Peyer's patch (tissue), 4 donors: ENCODE data around the gene CREBBP.
A peak's percentile ranks its signal among the peaks of the same experiment; 100 is the strongest.

Experiments
- POLR2A ChIP-seq, 2 donors: fragments of 450-650 bp; IDR thresholded peaks; one replicate each; pipeline ENCODE4 v1.5.1; 2017; ENCODE audit warnings: antibody characterized with exemption in 2 of 2, mild to moderate bottlenecking in 2 of 2, moderate library complexity in 2 of 2
- TF ChIP-seq, protein P1 (sequence below), 6 experiments: fragments of 450-650 bp in 4 of 6; fragments of 200-600 bp in 2 of 6; sonication (generic) in 1 of 6; IDR thresholded peaks; one replicate each; pipeline ENCODE4 v1.5.1; 2017 to 2019; ENCODE audit warnings: antibody characterized with exemption in 6 of 6, mild to moderate bottlenecking in 3 of 6, moderate library complexity in 1 of 6

DNA sequence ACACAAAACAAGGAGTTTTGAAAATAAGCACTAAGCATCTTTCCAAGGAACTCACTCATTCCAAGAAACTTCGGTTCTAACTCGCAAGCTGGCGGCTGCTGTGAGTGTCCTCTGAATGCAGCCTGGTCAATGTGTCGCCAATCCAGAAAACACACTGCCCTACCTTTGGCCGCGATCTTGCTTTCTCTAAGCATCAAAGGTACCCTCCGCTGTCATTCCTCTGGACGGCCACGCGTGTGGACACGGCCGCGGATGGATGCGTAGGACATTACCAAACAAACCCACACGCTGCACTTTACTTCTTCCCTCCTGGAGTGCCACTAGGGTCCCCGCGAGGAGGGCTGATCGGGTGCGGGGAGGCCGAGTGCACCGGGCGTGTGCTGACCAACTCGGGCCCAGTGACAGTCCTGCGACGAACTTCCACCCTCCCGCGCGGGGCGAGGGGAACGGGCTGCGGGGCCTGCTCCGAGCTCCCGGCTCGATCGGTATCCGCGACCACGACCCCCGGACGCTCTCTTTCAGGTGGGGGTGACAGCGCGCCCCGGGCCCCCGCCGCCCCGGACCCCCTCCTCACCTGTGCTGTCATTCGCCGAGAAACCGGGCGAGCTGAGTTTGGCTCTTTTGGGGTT is 1.1 kb downstream of the CREBBP start:
- TF ChIP-seq, protein P1, sequence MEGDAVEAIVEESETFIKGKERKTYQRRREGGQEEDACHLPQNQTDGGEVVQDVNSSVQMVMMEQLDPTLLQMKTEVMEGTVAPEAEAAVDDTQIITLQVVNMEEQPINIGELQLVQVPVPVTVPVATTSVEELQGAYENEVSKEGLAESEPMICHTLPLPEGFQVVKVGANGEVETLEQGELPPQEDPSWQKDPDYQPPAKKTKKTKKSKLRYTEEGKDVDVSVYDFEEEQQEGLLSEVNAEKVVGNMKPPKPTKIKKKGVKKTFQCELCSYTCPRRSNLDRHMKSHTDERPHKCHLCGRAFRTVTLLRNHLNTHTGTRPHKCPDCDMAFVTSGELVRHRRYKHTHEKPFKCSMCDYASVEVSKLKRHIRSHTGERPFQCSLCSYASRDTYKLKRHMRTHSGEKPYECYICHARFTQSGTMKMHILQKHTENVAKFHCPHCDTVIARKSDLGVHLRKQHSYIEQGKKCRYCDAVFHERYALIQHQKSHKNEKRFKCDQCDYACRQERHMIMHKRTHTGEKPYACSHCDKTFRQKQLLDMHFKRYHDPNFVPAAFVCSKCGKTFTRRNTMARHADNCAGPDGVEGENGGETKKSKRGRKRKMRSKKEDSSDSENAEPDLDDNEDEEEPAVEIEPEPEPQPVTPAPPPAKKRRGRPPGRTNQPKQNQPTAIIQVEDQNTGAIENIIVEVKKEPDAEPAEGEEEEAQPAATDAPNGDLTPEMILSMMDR (IDR thresholded peaks at IDR 0.05): peak in 2 of 6 experiments; percentile 9 to 25
- no peak for TF ChIP-seq POLR2A (IDR thresholded peaks at IDR 0.05)
